ENCODE measurements around the gene CDC37L1. TPM values are rescaled to one million over a fixed set of nuclear protein-coding genes. Genes with fewer than 3 reads are reported as not detected.
"Not testable (repeated sequence)": the region's sequence is repeated elsewhere in the genome, so short reads cannot be mapped to it uniquely, and the experiment has no call there.

CDC37L1 gene
- total RNA-seq, 6 experiments from 2014 or later, result 11.0 to 16.5 (median 12.0) TPM

GRCh38 chr9:4642351-4642750 lies 37.0 kb upstream of the CDC37L1 start:
- Mint-ChIP-seq H3K9me3 (no peaks in the 10 kb centered on the region), H3K27ac (no peak overlapping the region), H3K27me3 (ENCODE audit: insufficient read depth) (peaks cover 8% of the 10 kb centered on the region; the same call in 1 of the 2 replicates), H3K4me3 (no peak overlapping the region), H3K4me1 (ENCODE audit: low read depth) (no peaks in the 10 kb centered on the region), H3K36me3 (ENCODE audit: low read depth) (no peaks in the 10 kb centered on the region)
- no peak for DNase-seq
- TF ChIP-seq, protein P1, sequence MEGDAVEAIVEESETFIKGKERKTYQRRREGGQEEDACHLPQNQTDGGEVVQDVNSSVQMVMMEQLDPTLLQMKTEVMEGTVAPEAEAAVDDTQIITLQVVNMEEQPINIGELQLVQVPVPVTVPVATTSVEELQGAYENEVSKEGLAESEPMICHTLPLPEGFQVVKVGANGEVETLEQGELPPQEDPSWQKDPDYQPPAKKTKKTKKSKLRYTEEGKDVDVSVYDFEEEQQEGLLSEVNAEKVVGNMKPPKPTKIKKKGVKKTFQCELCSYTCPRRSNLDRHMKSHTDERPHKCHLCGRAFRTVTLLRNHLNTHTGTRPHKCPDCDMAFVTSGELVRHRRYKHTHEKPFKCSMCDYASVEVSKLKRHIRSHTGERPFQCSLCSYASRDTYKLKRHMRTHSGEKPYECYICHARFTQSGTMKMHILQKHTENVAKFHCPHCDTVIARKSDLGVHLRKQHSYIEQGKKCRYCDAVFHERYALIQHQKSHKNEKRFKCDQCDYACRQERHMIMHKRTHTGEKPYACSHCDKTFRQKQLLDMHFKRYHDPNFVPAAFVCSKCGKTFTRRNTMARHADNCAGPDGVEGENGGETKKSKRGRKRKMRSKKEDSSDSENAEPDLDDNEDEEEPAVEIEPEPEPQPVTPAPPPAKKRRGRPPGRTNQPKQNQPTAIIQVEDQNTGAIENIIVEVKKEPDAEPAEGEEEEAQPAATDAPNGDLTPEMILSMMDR (IDR thresholded peaks at IDR 0.05), result no peak

GRCh38 chr9:4654084-4654483 lies 25.3 kb upstream of the CDC37L1 start:
- Mint-ChIP-seq H3K4me1 (ENCODE audit: low read depth) (no peaks in the 10 kb centered on the region), H3K27me3 (ENCODE audit: insufficient read depth) (peaks cover 9% of the 10 kb centered on the region; the same call in 1 of the 2 replicates), H3K36me3 (ENCODE audit: low read depth) (no peaks in the 10 kb centered on the region), H3K9me3 (no peaks in the 10 kb centered on the region), H3K27ac (no peak overlapping the region), H3K4me3 (no peak overlapping the region)
- TF ChIP-seq, protein P1 (IDR thresholded peaks at IDR 0.05), result no peak
- no peak for DNase-seq

GRCh38 chr9:4654538-4654937 lies 24.8 kb upstream of the CDC37L1 start:
- Mint-ChIP-seq H3K36me3 (ENCODE audit: low read depth) (no peaks in the 10 kb centered on the region), H3K27me3 (ENCODE audit: insufficient read depth) (peaks cover 9% of the 10 kb centered on the region; the same call in 1 of the 2 replicates), H3K4me1 (ENCODE audit: low read depth) (no peaks in the 10 kb centered on the region), H3K27ac (no peak overlapping the region), H3K4me3 (no peak overlapping the region), H3K9me3 (no peaks in the 10 kb centered on the region)
- no peak for DNase-seq
- TF ChIP-seq, protein P1 (IDR thresholded peaks at IDR 0.05), result no peak

DNA sequence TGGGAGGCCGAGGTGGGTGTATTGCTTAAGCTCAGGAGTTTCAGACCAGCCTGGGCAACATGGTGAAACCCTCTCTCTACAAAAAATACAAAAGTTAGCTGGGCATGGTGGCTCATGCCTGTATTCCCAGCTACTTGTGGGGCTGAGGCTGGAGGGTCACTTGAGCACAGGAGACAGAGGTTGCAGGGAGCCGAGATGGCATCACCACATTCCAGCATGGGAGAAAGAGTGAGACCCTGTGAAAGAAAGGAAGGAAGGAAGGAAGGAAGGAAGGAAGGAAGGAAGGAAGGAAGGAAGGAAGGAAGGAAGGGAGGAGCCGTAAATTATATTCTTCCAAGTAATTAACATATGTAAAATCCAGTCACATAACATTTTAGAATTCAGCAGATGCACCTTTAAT lies 23.2 kb upstream of the CDC37L1 start:
- H3K27me3 Mint-ChIP-seq (ENCODE audit: insufficient read depth); H3K9me3 Mint-ChIP-seq; DNase-seq; H3K27ac Mint-ChIP-seq; H3K4me1 Mint-ChIP-seq (ENCODE audit: low read depth); H3K4me3 Mint-ChIP-seq; H3K36me3 Mint-ChIP-seq (ENCODE audit: low read depth): not testable (repeated sequence)

GRCh38 chr9:4656621-4657020 lies 22.7 kb upstream of the CDC37L1 start:
- no peaks in the 10 kb centered on the region for H3K9me3 Mint-ChIP-seq
- peaks cover 9% of the 10 kb centered on the region for H3K4me1 Mint-ChIP-seq (ENCODE audit: low read depth)
- DNase-seq, result no peak
- H3K27ac Mint-ChIP-seq, result no peak overlapping the region
- H3K4me3 Mint-ChIP-seq, result no peak overlapping the region
- H3K27me3 Mint-ChIP-seq (ENCODE audit: insufficient read depth), result peaks cover 9% of the 10 kb centered on the region; the same call in 1 of the 2 replicates
- TF ChIP-seq, protein P1 (IDR thresholded peaks at IDR 0.05), result no peak
- no peaks in the 10 kb centered on the region for H3K36me3 Mint-ChIP-seq (ENCODE audit: low read depth)

DNA sequence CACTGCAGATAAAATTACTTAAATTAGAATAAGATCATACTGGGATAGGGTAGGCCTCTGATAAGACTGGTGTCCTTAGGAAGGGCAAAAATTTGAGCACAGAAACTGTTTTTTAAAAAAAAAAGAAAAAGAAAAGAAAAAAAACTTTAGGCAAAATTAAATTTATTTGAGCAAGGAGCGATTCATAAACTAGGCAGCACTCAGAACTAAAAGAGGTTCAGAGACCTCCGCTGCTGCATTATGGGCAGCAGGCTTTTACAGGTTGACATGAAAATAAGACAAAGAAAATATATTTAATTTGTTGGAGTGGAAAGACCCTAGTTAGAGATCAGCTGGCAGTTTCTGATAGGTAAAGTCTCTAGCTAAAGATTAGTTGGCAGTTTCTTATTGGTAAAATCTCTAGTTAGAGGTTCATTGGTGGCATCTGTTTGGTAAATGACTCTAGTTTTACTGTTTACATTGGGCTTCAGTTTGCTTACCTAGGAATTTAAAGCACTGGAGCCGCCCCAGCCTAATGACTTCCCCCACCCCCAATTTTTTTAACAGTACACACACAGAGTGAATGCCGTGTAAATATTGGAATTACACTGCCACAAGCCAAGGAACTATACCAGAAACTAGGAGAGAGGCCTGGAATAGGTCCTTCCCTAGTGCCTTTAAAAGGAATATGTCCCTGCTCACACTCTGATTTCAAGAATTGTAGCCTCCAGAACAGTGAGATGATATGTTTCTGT lies 21.8 kb upstream of the CDC37L1 start:
- H3K36me3 Mint-ChIP-seq (ENCODE audit: low read depth), result no peaks in the 10 kb centered on the region
- H3K9me3 Mint-ChIP-seq, result no peaks in the 10 kb centered on the region
- H3K27me3 Mint-ChIP-seq (ENCODE audit: insufficient read depth), result peaks cover 4% of the 10 kb centered on the region; the same call in 1 of the 2 replicates
- TF ChIP-seq, protein P1 (IDR thresholded peaks at IDR 0.05), result no peak
- H3K4me1 Mint-ChIP-seq (ENCODE audit: low read depth), result peaks cover 17% of the 10 kb centered on the region
- DNase-seq, result no peak
- no peak overlapping the region for H3K27ac Mint-ChIP-seq
- no peak overlapping the region for H3K4me3 Mint-ChIP-seq

GRCh38 chr9:4660665-4661064 lies 18.7 kb upstream of the CDC37L1 start:
- not testable (repeated sequence) for H3K27me3 Mint-ChIP-seq (ENCODE audit: insufficient read depth); H3K4me3 Mint-ChIP-seq; H3K36me3 Mint-ChIP-seq (ENCODE audit: low read depth); DNase-seq; H3K27ac Mint-ChIP-seq; H3K9me3 Mint-ChIP-seq
- H3K4me1 Mint-ChIP-seq (ENCODE audit: low read depth), result peaks cover 44% of the 10 kb centered on the region
